Duodenal mucosa (tissue), 2 donors: ENCODE data around the gene LTBP2.

Experiments
- H3K27ac ChIP-seq: one replicate; pipeline ENCODE4 v1.7.0; 2013; ENCODE audit warnings: low read depth, low read length
- H3K27me3 ChIP-seq, 2 donors: one replicate each; pipeline ENCODE4 v1.7.0; 2013; ENCODE audit warnings: low read length in 2 of 2, control low read depth in 1 of 2; ENCODE audit not compliant: insufficient read depth in 2 of 2, control insufficient read depth in 1 of 2
- H3K36me3 ChIP-seq, 2 donors: one replicate each; pipeline ENCODE4 v1.7.0; 2013; ENCODE audit warnings: low read length in 2 of 2, control low read depth in 1 of 2; ENCODE audit not compliant: insufficient read depth in 2 of 2, control insufficient read depth in 1 of 2
- H3K4me1 ChIP-seq, 2 donors: one replicate each; pipeline ENCODE4 v1.7.0; 2013; ENCODE audit warnings: low read length in 2 of 2, control low read depth in 1 of 2; ENCODE audit not compliant: insufficient read depth in 2 of 2, control insufficient read depth in 1 of 2
- H3K4me3 ChIP-seq, 2 donors: one replicate each; pipeline ENCODE4 v1.7.0; 2013; ENCODE audit warnings: low read length in 2 of 2, low read depth in 1 of 2
- H3K9ac ChIP-seq, 2 donors: one replicate each; pipeline ENCODE4 v1.7.0; 2013; ENCODE audit warnings: low read length in 2 of 2, low read depth in 1 of 2
- H3K9me3 ChIP-seq, 2 donors: one replicate each; pipeline ENCODE4 v1.7.0; 2013; ENCODE audit warnings: low read length in 2 of 2, control low read depth in 1 of 2; ENCODE audit not compliant: control insufficient read depth in 1 of 2

Gene LTBP2

GRCh38 chr14:74605531-74606223 is 6.4 kb downstream of the LTBP2 start:
- peaks cover 5 to 9% of the 10 kb centered on the region in 2 donors for H3K4me1 ChIP-seq
- H3K9ac ChIP-seq = no peak overlapping the region
- H3K36me3 ChIP-seq = no peaks in the 10 kb centered on the region

GRCh38 chr14:74604911-74605310 is 7.1 kb downstream of the LTBP2 start:
- Histone ChIP-seq H3K27me3 (no peaks in the 10 kb centered on the region), H3K4me1 (peaks cover 6 to 12% of the 10 kb centered on the region in 2 donors), H3K9me3 (no peaks in the 10 kb centered on the region), H3K4me3 (no peak overlapping the region), H3K36me3 (no peaks in the 10 kb centered on the region), H3K9ac (no peak overlapping the region), H3K27ac (no peak overlapping the region)

More at GRCh38 chr14:74605531-74606223, 6.4 kb downstream of the LTBP2 start:
- Histone ChIP-seq H3K9me3 (no peaks in the 10 kb centered on the region), H3K27ac (no peak overlapping the region), H3K27me3 (no peaks in the 10 kb centered on the region), H3K4me3 (no peak overlapping the region)

- Histone ChIP-seq H3K27me3 (no peaks in the 10 kb centered on the region), H3K27ac (no peak overlapping the region), H3K4me1 (peaks cover 6 to 12% of the 10 kb centered on the region in 2 donors), H3K4me3 (no peak overlapping the region), H3K9ac (no peak overlapping the region), H3K9me3 (no peaks in the 10 kb centered on the region), H3K36me3 (no peaks in the 10 kb centered on the region)
Measured at GRCh38 chr14:74604157-74604556, 7.9 kb downstream of the LTBP2 start.

GRCh38 chr14:74601982-74602381 is 10.1 kb downstream of the LTBP2 start:
- H3K4me3 ChIP-seq = no peak overlapping the region
- no peak overlapping the region for H3K27ac ChIP-seq
- peaks cover 6 to 9% of the 10 kb centered on the region in 2 donors for H3K4me1 ChIP-seq

GRCh38 chr14:74599946-74600345 is 12.1 kb downstream of the LTBP2 start:
- Histone ChIP-seq H3K27ac (no peak overlapping the region), H3K9ac (no peak overlapping the region), H3K27me3 (no peaks in the 10 kb centered on the region), H3K4me1 (peaks cover 6 to 9% of the 10 kb centered on the region in 2 donors), H3K9me3 (no peaks in the 10 kb centered on the region), H3K36me3 (no peaks in the 10 kb centered on the region), H3K4me3 (no peak overlapping the region)

More at GRCh38 chr14:74601982-74602381, 10.1 kb downstream of the LTBP2 start:
- Histone ChIP-seq H3K36me3 (no peaks in the 10 kb centered on the region), H3K9ac (no peak overlapping the region), H3K9me3 (no peaks in the 10 kb centered on the region), H3K27me3 (no peaks in the 10 kb centered on the region)

GRCh38 chr14:74599321-74599761 is 12.7 kb downstream of the LTBP2 start:
- H3K4me1 ChIP-seq = peaks cover 7 to 15% of the 10 kb centered on the region in 2 donors
- H3K27ac ChIP-seq = no peak overlapping the region
- no peak overlapping the region for H3K4me3 ChIP-seq
- no peaks in the 10 kb centered on the region for H3K9me3 ChIP-seq
- H3K27me3 ChIP-seq = no peaks in the 10 kb centered on the region
- H3K9ac ChIP-seq = no peak overlapping the region
- no peaks in the 10 kb centered on the region for H3K36me3 ChIP-seq

- Histone ChIP-seq H3K9ac (no peak overlapping the region), H3K4me3 (no peak overlapping the region), H3K36me3 (no peaks in the 10 kb centered on the region), H3K27me3 (no peaks in the 10 kb centered on the region), H3K9me3 (no peaks in the 10 kb centered on the region), H3K27ac (no peak overlapping the region), H3K4me1 (peaks cover 27% of the 10 kb centered on the region in 2 donors)
Measured at GRCh38 chr14:74596741-74597450, 15.1 kb downstream of the LTBP2 start.

GRCh38 chr14:74595006-74595735 is 16.9 kb downstream of the LTBP2 start:
- H3K36me3 ChIP-seq = no peaks in the 10 kb centered on the region
- H3K9me3 ChIP-seq = no peaks in the 10 kb centered on the region
- H3K9ac ChIP-seq = no peak overlapping the region
- no peaks in the 10 kb centered on the region for H3K27me3 ChIP-seq
- no peak overlapping the region for H3K4me3 ChIP-seq
- no peak overlapping the region for H3K27ac ChIP-seq
- H3K4me1 ChIP-seq = peaks cover 25 to 27% of the 10 kb centered on the region in 2 donors

GRCh38 chr14:74594606-74595005 is 17.4 kb downstream of the LTBP2 start:
- Histone ChIP-seq H3K4me1 (peaks cover 21 to 23% of the 10 kb centered on the region in 2 donors), H3K9ac (no peak overlapping the region), H3K27me3 (no peaks in the 10 kb centered on the region), H3K9me3 (no peaks in the 10 kb centered on the region), H3K27ac (no peak overlapping the region), H3K36me3 (no peaks in the 10 kb centered on the region), H3K4me3 (no peak overlapping the region)

GRCh38 chr14:74594029-74594428 is 18.0 kb downstream of the LTBP2 start:
- Histone ChIP-seq H3K27me3 (no peaks in the 10 kb centered on the region), H3K36me3 (no peaks in the 10 kb centered on the region), H3K4me1 (peaks cover 18 to 21% of the 10 kb centered on the region in 2 donors), H3K27ac (peak overlapping the region; percentile 15), H3K4me3 (no peak overlapping the region), H3K9me3 (no peaks in the 10 kb centered on the region), H3K9ac (no peak overlapping the region)
